ENCODE data around the gene SIGLEC14. TPM values are rescaled to one million over a fixed set of nuclear protein-coding genes. Genes with fewer than 3 reads are reported as not detected.
A peak's percentile ranks its signal among the peaks of the same experiment; 100 is the strongest.
"Not testable (repeated sequence)": the region's sequence is repeated elsewhere in the genome, so short reads cannot be mapped to it uniquely, and the experiment has no call there.

SIGLEC14 gene, protein sequence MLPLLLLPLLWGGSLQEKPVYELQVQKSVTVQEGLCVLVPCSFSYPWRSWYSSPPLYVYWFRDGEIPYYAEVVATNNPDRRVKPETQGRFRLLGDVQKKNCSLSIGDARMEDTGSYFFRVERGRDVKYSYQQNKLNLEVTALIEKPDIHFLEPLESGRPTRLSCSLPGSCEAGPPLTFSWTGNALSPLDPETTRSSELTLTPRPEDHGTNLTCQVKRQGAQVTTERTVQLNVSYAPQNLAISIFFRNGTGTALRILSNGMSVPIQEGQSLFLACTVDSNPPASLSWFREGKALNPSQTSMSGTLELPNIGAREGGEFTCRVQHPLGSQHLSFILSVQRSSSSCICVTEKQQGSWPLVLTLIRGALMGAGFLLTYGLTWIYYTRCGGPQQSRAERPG
- not detected for total RNA-seq

GRCh38 chr19:51646730-51647129 is at the start of gene SIGLEC14:
SIGLEC14 (minus strand) TSS chr19:51646825; CDS start chr19:51646759, 66 bp downstream.
- DNase-seq (ENCODE audit: low spot score); H3K4me1 Mint-ChIP-seq (ENCODE audit: low read depth in 2 of 2); H3K9me3 Mint-ChIP-seq; H3K36me3 Mint-ChIP-seq; H3K4me3 Mint-ChIP-seq; H3K27ac Mint-ChIP-seq: not testable (repeated sequence)
- H3K27me3 Mint-ChIP-seq, result peaks cover 28 to 45% of the 10 kb centered on the region in 2 donors
- peak in 1 of 2 donors; percentile 13 for ATAC-seq

DNA sequence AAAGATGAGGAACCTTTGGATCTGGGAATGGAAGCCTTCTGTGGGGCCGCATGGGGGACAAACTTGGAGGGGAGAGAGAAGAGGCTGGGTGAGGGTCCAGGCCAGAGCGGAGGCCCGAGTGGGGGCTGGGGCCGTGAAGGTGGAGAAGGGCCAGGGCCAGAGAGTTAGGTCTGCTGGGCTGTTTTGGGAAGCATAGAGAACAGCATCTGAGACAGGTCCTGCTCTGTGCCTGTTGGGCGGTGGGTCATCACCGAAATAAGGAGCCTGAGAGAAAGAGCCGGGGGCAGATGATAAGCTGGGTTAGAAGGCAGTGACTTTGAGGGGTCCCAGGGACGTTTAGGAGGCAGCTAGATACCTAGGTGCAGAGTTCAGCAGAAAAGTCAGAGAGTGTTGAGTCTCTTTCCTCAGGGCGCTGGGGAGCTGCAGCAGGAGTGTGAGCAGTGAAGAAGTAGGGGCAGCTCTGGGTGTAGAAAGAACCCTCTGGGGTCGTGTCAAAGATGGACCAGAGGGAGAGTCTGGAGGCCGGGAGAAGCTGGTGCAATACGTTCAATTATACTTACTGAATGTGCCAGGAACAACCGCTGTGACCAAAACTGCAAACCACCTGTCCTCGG is 49.2 kb upstream of the SIGLEC14 start:
- no peak overlapping the region for H3K4me3 Mint-ChIP-seq
- no peak for DNase-seq (ENCODE audit: low spot score)

DNA sequence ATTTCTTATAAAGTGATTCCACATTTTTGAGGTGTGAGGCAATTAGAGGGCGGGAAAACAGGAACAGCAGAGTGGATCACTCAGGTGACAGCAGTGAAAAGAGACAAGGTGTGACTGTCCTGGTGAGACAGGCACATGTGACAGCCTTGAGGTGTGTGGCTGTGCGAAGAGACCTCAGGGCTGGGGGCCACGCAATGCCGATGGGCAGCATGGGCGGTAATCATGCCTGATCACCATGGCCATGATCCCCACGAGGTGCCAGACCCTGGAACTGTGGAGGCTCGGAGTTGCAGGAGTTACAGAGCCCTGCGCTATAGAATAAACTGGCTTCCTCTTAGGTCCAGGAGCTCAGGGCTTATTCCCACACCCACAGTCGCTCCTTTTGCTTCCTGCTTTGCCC is 48.5 kb upstream of the SIGLEC14 start:
- H3K4me3 Mint-ChIP-seq, result no peak overlapping the region
- no peaks in the 10 kb centered on the region for H3K9me3 Mint-ChIP-seq
- ATAC-seq (no peak), DNase-seq (ENCODE audit: low spot score) (no peak)
- no peaks in the 10 kb centered on the region for H3K36me3 Mint-ChIP-seq
- H3K27ac Mint-ChIP-seq, result no peak overlapping the region
- H3K4me1 Mint-ChIP-seq (ENCODE audit: low read depth in 2 of 2), result peaks cover 0 to 4% of the 10 kb centered on the region in 2 donors
- peaks cover 18 to 24% of the 10 kb centered on the region in 2 donors for H3K27me3 Mint-ChIP-seq

More for the DNA sequence above, 49.2 kb upstream of the SIGLEC14 start:
- Mint-ChIP-seq H3K27me3 (peaks cover 18 to 24% of the 10 kb centered on the region in 2 donors), H3K36me3 (no peaks in the 10 kb centered on the region), H3K9me3 (no peaks in the 10 kb centered on the region), H3K4me1 (ENCODE audit: low read depth in 2 of 2) (peaks cover 0 to 4% of the 10 kb centered on the region in 2 donors), H3K27ac (no peak overlapping the region)
- no peak for ATAC-seq

- ATAC-seq, result no peak
- Mint-ChIP-seq H3K27me3 (peaks cover 18 to 24% of the 10 kb centered on the region in 2 donors), H3K27ac (no peak overlapping the region), H3K4me3 (no peak overlapping the region), H3K4me1 (ENCODE audit: low read depth in 2 of 2) (peaks cover 0 to 4% of the 10 kb centered on the region in 2 donors), H3K36me3 (no peaks in the 10 kb centered on the region), H3K9me3 (no peaks in the 10 kb centered on the region)
- no peak for DNase-seq (ENCODE audit: low spot score)
These were observed 47.9 kb upstream of the SIGLEC14 start for GRCh38 chr19:51694318-51695085.

DNA sequence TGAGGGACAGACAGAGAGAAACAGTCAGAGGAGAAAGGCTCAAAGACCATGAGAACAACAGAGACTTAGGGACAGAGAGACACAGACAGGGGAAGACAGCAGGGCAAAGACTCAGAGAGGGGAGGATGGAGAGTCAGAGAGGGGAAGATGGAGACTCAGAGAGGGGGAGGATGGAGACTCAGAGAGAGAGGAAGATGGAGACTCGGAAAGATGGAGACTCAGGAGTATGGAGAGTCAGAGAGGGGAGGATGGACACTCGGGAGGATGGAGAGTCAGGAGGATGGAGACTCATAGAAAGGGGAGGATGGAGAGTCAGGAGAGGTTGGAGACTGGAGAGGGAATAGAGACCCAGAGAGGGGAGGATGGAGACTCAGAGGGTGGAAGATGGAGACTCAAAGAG is 47.2 kb upstream of the SIGLEC14 start:
- ATAC-seq (no peak), DNase-seq (ENCODE audit: low spot score) (no peak)
- H3K9me3 Mint-ChIP-seq, result no peaks in the 10 kb centered on the region
- no peaks in the 10 kb centered on the region for H3K36me3 Mint-ChIP-seq
- peaks cover 20 to 24% of the 10 kb centered on the region in 2 donors for H3K27me3 Mint-ChIP-seq
- H3K27ac Mint-ChIP-seq, result no peak overlapping the region
- H3K4me3 Mint-ChIP-seq, result no peak overlapping the region
- H3K4me1 Mint-ChIP-seq (ENCODE audit: low read depth in 2 of 2), result peaks cover 1 to 5% of the 10 kb centered on the region in 2 donors

GRCh38 chr19:51693260-51693659 is 46.6 kb upstream of the SIGLEC14 start, which contains the start of gene SPACA6:
SPACA6 (plus strand) TSS chr19:51693330; CDS start chr19:51693527, 197 bp downstream.
- Mint-ChIP-seq H3K36me3 (no peaks in the 10 kb centered on the region), H3K27me3 (peaks cover 25 to 30% of the 10 kb centered on the region in 2 donors), H3K4me3 (no peak within 1 kb of the TSS), H3K4me1 (ENCODE audit: low read depth in 2 of 2) (peaks cover 7 to 10% of the 10 kb centered on the region in 2 donors), H3K9me3 (no peaks in the 10 kb centered on the region), H3K27ac (no peak within 1 kb of the TSS)
- DNase-seq (ENCODE audit: low spot score) (no peak), ATAC-seq (no peak)

DNA sequence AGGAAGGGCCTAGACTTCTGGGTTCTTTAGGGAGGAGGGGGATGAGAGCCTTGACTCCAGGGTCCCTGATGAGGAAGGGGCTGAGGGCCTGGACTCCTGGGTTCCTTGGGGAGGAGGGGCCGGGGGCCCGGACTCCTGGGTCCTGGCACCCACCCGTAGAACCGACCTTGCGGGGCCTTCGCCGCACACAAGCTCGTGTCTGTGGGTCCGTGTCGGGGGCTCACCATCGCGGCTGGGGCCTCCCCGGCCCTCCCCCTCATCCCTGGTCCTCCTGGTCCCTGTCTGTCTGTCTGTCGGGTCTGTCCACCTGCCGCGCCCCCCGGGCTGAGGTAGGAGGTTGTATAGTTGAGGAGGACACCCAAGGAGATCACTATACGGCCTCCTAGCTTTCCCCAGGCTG is 45.8 kb upstream of the SIGLEC14 start:
- DNase-seq (ENCODE audit: low spot score) (no peak), ATAC-seq (no peak)
- no peaks in the 10 kb centered on the region for H3K9me3 Mint-ChIP-seq
- H3K4me1 Mint-ChIP-seq (ENCODE audit: low read depth in 2 of 2), result peaks cover 7 to 10% of the 10 kb centered on the region in 2 donors
- no peaks in the 10 kb centered on the region for H3K36me3 Mint-ChIP-seq
- no peak overlapping the region for H3K27ac Mint-ChIP-seq
- peaks cover 33 to 38% of the 10 kb centered on the region in 2 donors for H3K27me3 Mint-ChIP-seq
- H3K4me3 Mint-ChIP-seq, result no peak overlapping the region

DNA sequence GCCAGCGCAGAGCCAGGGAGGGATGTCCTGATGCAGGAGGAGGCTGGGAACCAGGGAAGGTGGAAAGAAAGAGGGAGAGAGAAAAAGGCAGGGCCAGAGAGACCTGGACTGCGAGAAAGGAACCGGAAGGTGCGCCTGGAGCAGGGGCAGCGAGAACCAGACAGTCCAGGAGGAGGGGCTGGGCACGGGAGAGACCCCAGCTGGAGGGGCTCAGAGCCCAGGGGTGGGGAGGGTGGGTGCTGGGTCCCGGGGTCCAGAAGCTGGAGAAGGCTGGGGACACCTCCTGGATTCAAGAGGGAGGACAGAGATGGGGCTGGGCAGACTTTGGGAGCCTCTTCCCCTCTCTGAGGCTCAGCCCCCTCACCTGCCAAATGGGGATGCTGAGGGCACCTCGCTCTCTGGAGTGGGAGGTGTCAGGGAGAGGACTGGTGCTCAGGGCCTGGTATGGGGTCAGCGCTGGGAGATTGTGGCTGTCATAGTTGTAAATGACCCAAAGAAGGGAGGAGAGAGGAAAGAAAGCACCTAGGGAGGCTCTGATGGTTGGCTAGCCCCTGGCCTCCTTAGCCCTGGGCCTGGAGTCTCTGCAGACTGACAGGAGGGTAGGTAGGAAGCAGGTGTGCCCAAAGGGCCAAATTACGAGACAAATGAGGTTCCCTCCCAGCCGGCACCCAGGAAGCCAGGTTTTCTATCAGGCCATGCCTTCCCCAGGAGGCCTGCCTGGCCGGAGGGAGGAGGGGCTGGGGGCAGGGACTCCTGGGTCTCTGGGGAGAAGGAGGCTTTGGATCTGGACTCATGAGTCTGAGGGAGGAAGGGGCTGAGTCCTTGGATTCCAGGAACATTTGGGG is 45.2 kb upstream of the SIGLEC14 start:
- no peak for ATAC-seq
- no peak for DNase-seq (ENCODE audit: low spot score)
- peak overlapping the region; percentile 32 for H3K4me3 Mint-ChIP-seq
- no peaks in the 10 kb centered on the region for H3K9me3 Mint-ChIP-seq
- no peak overlapping the region for H3K27ac Mint-ChIP-seq
- H3K27me3 Mint-ChIP-seq, result peaks cover 39 to 42% of the 10 kb centered on the region in 2 donors
- H3K4me1 Mint-ChIP-seq (ENCODE audit: low read depth in 2 of 2), result peaks cover 7 to 10% of the 10 kb centered on the region in 2 donors
- no peaks in the 10 kb centered on the region for H3K36me3 Mint-ChIP-seq

DNA sequence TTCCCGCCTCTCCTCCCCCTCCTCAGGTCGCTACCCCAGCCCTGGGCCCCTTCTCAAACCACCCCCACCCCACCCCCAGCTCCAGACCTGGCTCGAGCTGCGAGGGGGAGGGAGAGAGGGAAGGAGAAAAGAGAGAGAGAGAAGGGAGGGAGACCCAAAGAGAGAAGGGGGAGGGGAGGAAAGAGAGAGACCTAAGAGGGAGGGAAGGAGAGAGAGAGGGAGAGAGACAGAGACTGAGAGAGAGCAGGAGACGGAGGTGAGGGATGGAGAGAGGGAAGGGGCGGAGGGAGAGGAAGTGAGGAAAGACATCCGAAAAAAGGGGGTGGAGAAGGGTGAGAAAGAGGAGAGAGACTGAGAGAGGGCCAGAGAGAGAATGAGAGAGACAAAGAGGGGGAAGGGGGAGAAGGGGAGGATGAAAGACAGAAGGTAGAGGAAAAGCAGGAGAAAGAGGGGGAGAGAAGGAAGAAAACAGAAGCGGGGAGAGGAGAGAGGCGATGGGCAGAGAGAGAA is 44.5 kb upstream of the SIGLEC14 start:
- no peak for DNase-seq (ENCODE audit: low spot score)
- H3K27me3 Mint-ChIP-seq, result peaks cover 39 to 43% of the 10 kb centered on the region in 2 donors
- no peaks in the 10 kb centered on the region for H3K9me3 Mint-ChIP-seq
- H3K4me1 Mint-ChIP-seq (ENCODE audit: low read depth in 2 of 2), result peaks cover 7 to 10% of the 10 kb centered on the region in 2 donors
- H3K4me3 Mint-ChIP-seq, result peak overlapping the region; percentile 32
- H3K27ac Mint-ChIP-seq, result no peak overlapping the region
- ATAC-seq, result no peak
- no peaks in the 10 kb centered on the region for H3K36me3 Mint-ChIP-seq

DNA sequence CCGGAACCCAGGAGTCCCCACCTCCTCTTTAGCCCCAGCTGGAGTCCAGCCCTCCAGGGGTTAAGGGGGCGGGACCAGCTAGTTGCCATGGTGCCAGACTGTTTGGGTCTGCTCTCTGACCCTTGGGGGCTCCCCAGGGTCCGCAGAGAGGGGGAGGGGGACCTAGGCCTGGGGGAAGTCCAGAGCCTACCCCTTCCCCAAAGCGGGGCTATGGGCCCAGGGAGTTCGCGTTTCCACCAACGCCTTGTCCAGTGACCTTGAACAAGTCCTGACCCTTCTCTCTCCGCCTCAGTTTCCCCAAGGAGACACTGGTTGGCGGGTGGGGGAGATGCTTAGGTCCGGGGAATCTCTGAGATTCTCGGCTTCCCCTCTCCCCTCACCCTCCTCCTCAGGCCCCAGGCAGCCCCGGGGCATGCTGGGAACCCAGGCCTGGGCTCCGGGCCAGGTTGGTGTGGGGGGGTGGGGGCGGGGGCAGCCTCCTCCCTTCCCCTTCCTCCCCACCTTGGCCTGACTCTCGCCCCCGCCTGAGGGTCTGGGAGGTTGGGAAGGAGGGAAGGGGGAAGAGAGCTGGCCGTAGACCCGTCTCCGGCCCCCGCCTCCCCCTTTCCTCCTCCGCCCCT is 43.9 kb upstream of the SIGLEC14 start:
- ATAC-seq, result peak; percentile 25 to 56
- Mint-ChIP-seq H3K27me3 (peaks cover 39 to 46% of the 10 kb centered on the region in 2 donors), H3K27ac (peak overlapping the region in 1 of 2 donors; percentile 16), H3K36me3 (no peaks in the 10 kb centered on the region), H3K4me3 (peak overlapping the region; percentile 67), H3K4me1 (ENCODE audit: low read depth in 2 of 2) (peaks cover 7 to 10% of the 10 kb centered on the region in 2 donors), H3K9me3 (no peaks in the 10 kb centered on the region)
- DNase-seq (ENCODE audit: low spot score), result no peak

GRCh38 chr19:51689751-51690453 is 43.3 kb upstream of the SIGLEC14 start:
- peak overlapping the region in 1 of 2 donors; percentile 16 for H3K27ac Mint-ChIP-seq
- peak overlapping the region; percentile 67 for H3K4me3 Mint-ChIP-seq
- H3K4me1 Mint-ChIP-seq (ENCODE audit: low read depth in 2 of 2), result peaks cover 7 to 10% of the 10 kb centered on the region in 2 donors
- no peak for DNase-seq (ENCODE audit: low spot score)
- ATAC-seq, result no peak
- H3K9me3 Mint-ChIP-seq, result peaks cover 2% of the 10 kb centered on the region
- H3K27me3 Mint-ChIP-seq, result peaks cover 42 to 48% of the 10 kb centered on the region in 2 donors
- H3K36me3 Mint-ChIP-seq, result peaks cover 2% of the 10 kb centered on the region

Data from natural killer cell treated with Interleukin-12 subunit alpha and Interleukin-12 subunit beta and Interleukin-15 and Interleukin-18, amount 100 ng/mL, for 72 hours (primary cell).